ENCODE measurements around the gene ERVK3-1.
A peak's percentile ranks its signal among the peaks of the same experiment; 100 is the strongest.

Gene ERVK3-1

GRCh38 chr19:58315580-58315979 lies 10.4 kb downstream of the ERVK3-1 start:
- CTCF ChIA-PET: no interaction called here
- no peak overlapping the region for H3K27ac ChIP-seq
- POLR2A ChIA-PET (ENCODE audit: low non-redundant PET): no interaction called here
- no peak for TF ChIP-seq CTCF (conservative IDR thresholded peaks at IDR 0.05; ENCODE audit: low read depth)
- no peak for DNase-seq (ENCODE audit: low spot score)

- H3K27ac ChIP-seq: no peak overlapping the region
- CTCF ChIA-PET: no interaction called here
- no peak for TF ChIP-seq CTCF (conservative IDR thresholded peaks at IDR 0.05; ENCODE audit: low read depth)
- POLR2A ChIA-PET (ENCODE audit: low non-redundant PET): no interaction called here
- DNase-seq (ENCODE audit: low spot score): peak; percentile 42
These were observed 12.4 kb downstream of the ERVK3-1 start for GRCh38 chr19:58317476-58318072.

- DNase-seq (ENCODE audit: low spot score): no peak
- ChIA-PET POLR2A (ENCODE audit: low non-redundant PET) (no interaction called here), CTCF (no interaction called here)
- no peak overlapping the region for H3K27ac ChIP-seq
- TF ChIP-seq CTCF (conservative IDR thresholded peaks at IDR 0.05; ENCODE audit: low read depth): no peak
These were observed 13.1 kb downstream of the ERVK3-1 start for GRCh38 chr19:58318297-58318696.

- POLR2A ChIA-PET (ENCODE audit: low non-redundant PET): no interaction called here
- CTCF ChIA-PET: no interaction called here
- no peak for DNase-seq (ENCODE audit: low spot score)
- 0 out of 2 replicates have a peak overlapping the region, but pooled peaks have one; percentile 6 for H3K27ac ChIP-seq
- no peak for TF ChIP-seq CTCF (conservative IDR thresholded peaks at IDR 0.05; ENCODE audit: low read depth)
These were observed 14.1 kb downstream of the ERVK3-1 start for GRCh38 chr19:58319241-58319640.

- no peak overlapping the region for H3K27ac ChIP-seq
- POLR2A ChIA-PET (ENCODE audit: low non-redundant PET): no interaction called here
These were observed 20.3 kb downstream of the ERVK3-1 start for GRCh38 chr19:58325311-58326022.

GRCh38 chr19:58326501-58326913 lies 21.3 kb downstream of the ERVK3-1 start:
- peak overlapping the region; percentile 88 for H3K27ac ChIP-seq
- POLR2A ChIA-PET (ENCODE audit: low non-redundant PET): interaction anchor here (0.6 to 0.9 kb wide), 2 partner anchors 36 to 43 kb away, joined by 3 to 4 read pairs; partner anchors contain the start of gene ZNF497
- CTCF ChIA-PET: interaction anchor here (0.6 kb wide), 2 partner anchors 12 to 127 kb away, joined by 3 read pairs; no protein-coding TSS in a partner anchor
- TF ChIP-seq CTCF (conservative IDR thresholded peaks at IDR 0.05; ENCODE audit: low read depth): no peak
- DNase-seq (ENCODE audit: low spot score): no peak

More at GRCh38 chr19:58325311-58326022, 20.3 kb downstream of the ERVK3-1 start:
- no peak for TF ChIP-seq CTCF (conservative IDR thresholded peaks at IDR 0.05; ENCODE audit: low read depth)
- CTCF ChIA-PET: no interaction called here
- no peak for DNase-seq (ENCODE audit: low spot score)
